ENCODE data around the gene NME7.

NME7 gene

GRCh38 chr1:169129109-169129784 is 238.3 kb downstream of the NME7 start:
- ChIA-PET POLR2A (no interaction called here), CTCF (interaction anchor here (0.6 kb wide), 1 partner anchor 37 kb away, joined by 3 read pairs; no protein-coding TSS in a partner anchor)
- Histone ChIP-seq H3K4me3 (ENCODE audit: low read depth, low read length) (no peak overlapping the region), H3K9me3 (ENCODE audit: control insufficient read depth, insufficient read depth, low read depth, low read length) (no peaks in the 10 kb centered on the region), H3K4me1 (ENCODE audit: control insufficient read depth, insufficient read depth, low read length) (no peaks in the 10 kb centered on the region), H3K27ac (ENCODE audit: extremely low read depth, low read depth, low read length) (no peak overlapping the region), H3K36me3 (ENCODE audit: control insufficient read depth in 2 of 2, insufficient read depth in 1 of 2, low read length in 2 of 2) (peaks cover 37 to 80% of the 10 kb centered on the region in 2 experiments)
- TF ChIP-seq ZBTB11 (tag by site-specific recombination; conservative IDR thresholded peaks at IDR 0.05; ENCODE audit: low read depth) (no peak), ZBTB8A (tag by site-specific recombination; IDR thresholded peaks at IDR 0.05) (no peak), ZSCAN23 (tag by site-specific recombination; IDR thresholded peaks at IDR 0.05) (no peak), ZNF776 (tag by site-specific recombination; IDR thresholded peaks at IDR 0.05; ENCODE audit: borderline replicate concordance) (no peak), ZNF660 (tag by site-specific recombination; IDR thresholded peaks at IDR 0.05) (no peak), ZNF610 (tag by site-specific recombination; IDR thresholded peaks at IDR 0.05; ENCODE audit: borderline replicate concordance) (no peak), IKZF3 (tag by site-specific recombination; IDR thresholded peaks at IDR 0.05) (no peak), ZNF138 (tag by site-specific recombination; IDR thresholded peaks at IDR 0.05; ENCODE audit: borderline replicate concordance) (no peak), ZNF560 (tag by site-specific recombination; IDR thresholded peaks at IDR 0.05; ENCODE audit: borderline replicate concordance) (no peak)

- CTCF ChIA-PET = no interaction called here
- Histone ChIP-seq H3K4me1 (ENCODE audit: control insufficient read depth, insufficient read depth, low read length) (no peaks in the 10 kb centered on the region), H3K9me3 (ENCODE audit: control insufficient read depth, insufficient read depth, low read depth, low read length) (no peaks in the 10 kb centered on the region), H3K27ac (ENCODE audit: extremely low read depth, low read depth, low read length) (no peak overlapping the region), H3K4me3 (ENCODE audit: low read depth, low read length) (no peak overlapping the region), H3K36me3 (ENCODE audit: control insufficient read depth in 2 of 2, insufficient read depth in 1 of 2, low read length in 2 of 2) (peaks cover 37 to 84% of the 10 kb centered on the region in 2 experiments)
- POLR2A ChIA-PET = no interaction called here
- TF ChIP-seq PRDM10 (tag by site-specific recombination; IDR thresholded peaks at IDR 0.05) (no peak), SP7 (tag by site-specific recombination; IDR thresholded peaks at IDR 0.05) (no peak), ZSCAN16 (tag by site-specific recombination; IDR thresholded peaks at IDR 0.05) (no peak), ZNF23 (tag by site-specific recombination; IDR thresholded peaks at IDR 0.05; ENCODE audit: borderline replicate concordance) (no peak), ZNF274 (IDR thresholded peaks at IDR 0.05; ENCODE audit: low read length) (no peak), ZNF274 (tag by site-specific recombination; IDR thresholded peaks at IDR 0.05; ENCODE audit: borderline replicate concordance) (no peak), ATF2 (tag by site-specific recombination; IDR thresholded peaks at IDR 0.05; ENCODE audit: low read depth) (no peak), ZNF48 (tag by site-specific recombination; IDR thresholded peaks at IDR 0.05) (no peak), ZNF223 (tag by site-specific recombination; IDR thresholded peaks at IDR 0.05) (no peak), OSR2 (tag by site-specific recombination; IDR thresholded peaks at IDR 0.05) (no peak), ZNF645 (tag by site-specific recombination; IDR thresholded peaks at IDR 0.05) (no peak), ZNF776 (tag by site-specific recombination; IDR thresholded peaks at IDR 0.05; ENCODE audit: borderline replicate concordance) (no peak), ZNF157 (tag by site-specific recombination; IDR thresholded peaks at IDR 0.05) (no peak), ZNF843 (tag by site-specific recombination; IDR thresholded peaks at IDR 0.05) (no peak), ZNF600 (tag by site-specific recombination; IDR thresholded peaks at IDR 0.05) (no peak), ZNF610 (tag by site-specific recombination; IDR thresholded peaks at IDR 0.05; ENCODE audit: borderline replicate concordance) (no peak), PBX3 (CRISPR knock-in tag; IDR thresholded peaks at IDR 0.05) (no peak)
Measured at GRCh38 chr1:169128562-169128961, 239.0 kb downstream of the NME7 start.

Measured in HEK293 (cell line).